Myocyte (in vitro differentiated cells): Measurements from ENCODE around the gene NES. TPM values are rescaled to one million over a fixed set of nuclear protein-coding genes. Genes with fewer than 3 reads are reported as not detected.
"Not testable (repeated sequence)": the region's sequence is repeated elsewhere in the genome, so short reads cannot be mapped to it uniquely, and the experiment has no call there.

Experiments used
- DNase-seq: peaks from one replicate; pipeline ENCODE4 v3.0.0-alpha.2; 2012; ENCODE audit warnings: low read depth
- total RNA-seq: library from RNA; depleted of rRNA; stranded (reverse); fragments of >200 nt; gene quantifications from 2 replicates; pipeline ENCODE4 v1.2.3, GENCODE V29; 2014

NES gene
- total RNA-seq, 1 donor from 2014 or later = 1,770 TPM

DNA sequence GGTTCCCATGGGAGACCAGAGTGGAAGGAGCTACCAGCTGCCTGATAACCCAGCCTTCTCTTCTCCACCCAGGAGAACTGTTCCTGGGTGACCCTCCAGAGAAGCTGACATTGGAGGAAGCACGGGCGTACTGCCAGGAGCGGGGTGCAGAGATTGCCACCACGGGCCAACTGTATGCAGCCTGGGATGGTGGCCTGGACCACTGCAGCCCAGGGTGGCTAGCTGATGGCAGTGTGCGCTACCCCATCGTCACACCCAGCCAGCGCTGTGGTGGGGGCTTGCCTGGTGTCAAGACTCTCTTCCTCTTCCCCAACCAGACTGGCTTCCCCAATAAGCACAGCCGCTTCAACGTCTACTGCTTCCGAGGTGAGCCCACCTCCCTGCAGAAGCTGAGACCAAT, 28.7 kb downstream of the NES start:
- no peak for DNase-seq

DNA sequence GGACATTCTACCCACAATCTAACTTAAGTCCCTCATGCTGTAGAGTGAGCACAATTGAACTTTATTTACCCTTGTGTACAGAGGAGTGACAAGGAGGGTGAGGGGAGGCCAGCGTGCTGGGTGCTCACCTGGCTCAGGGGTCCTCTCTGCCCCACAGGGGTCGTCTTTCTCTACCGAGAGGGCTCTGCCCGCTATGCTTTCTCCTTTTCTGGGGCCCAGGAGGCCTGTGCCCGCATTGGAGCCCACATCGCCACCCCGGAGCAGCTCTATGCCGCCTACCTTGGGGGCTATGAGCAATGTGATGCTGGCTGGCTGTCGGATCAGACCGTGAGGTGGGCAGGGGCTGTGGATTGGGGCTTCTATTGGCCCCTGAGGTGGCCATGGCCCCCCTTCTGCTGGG, 29.9 kb downstream of the NES start:
- DNase-seq = no peak

DNA sequence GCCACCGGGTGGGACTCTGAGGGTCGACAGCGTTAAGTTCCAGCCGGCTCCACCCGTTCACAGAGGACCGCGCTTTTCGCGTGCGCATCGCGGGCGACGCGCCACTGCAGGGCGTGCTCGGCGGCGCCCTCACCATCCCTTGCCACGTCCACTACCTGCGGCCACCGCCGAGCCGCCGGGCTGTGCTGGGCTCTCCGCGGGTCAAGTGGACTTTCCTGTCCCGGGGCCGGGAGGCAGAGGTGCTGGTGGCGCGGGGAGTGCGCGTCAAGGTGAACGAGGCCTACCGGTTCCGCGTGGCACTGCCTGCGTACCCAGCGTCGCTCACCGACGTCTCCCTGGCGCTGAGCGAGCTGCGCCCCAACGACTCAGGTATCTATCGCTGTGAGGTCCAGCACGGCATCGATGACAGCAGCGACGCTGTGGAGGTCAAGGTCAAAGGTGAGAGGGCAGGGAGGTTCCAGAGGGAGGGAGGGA, 30.4 kb downstream of the NES start:
- no peak for DNase-seq

DNA sequence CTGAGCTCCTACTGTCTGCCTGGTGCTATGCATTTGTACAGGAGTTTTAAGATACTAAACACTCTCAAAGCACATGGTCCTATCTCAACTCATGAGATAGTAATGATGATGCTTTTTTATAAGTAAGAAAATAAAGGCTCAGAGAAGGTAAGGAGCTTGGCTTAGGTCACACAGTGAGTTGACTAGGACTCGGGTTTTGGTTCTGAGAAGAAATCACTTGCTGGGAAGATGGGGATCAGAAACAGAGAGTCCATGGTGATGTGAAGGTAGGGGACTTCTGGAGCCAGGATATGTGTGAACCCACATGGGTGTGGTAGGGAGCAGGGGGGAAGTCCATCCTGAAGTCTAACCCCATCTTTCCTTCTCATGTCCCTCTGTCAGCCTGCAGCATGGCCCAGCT, 31.5 kb downstream of the NES start:
- DNase-seq = no peak

DNA sequence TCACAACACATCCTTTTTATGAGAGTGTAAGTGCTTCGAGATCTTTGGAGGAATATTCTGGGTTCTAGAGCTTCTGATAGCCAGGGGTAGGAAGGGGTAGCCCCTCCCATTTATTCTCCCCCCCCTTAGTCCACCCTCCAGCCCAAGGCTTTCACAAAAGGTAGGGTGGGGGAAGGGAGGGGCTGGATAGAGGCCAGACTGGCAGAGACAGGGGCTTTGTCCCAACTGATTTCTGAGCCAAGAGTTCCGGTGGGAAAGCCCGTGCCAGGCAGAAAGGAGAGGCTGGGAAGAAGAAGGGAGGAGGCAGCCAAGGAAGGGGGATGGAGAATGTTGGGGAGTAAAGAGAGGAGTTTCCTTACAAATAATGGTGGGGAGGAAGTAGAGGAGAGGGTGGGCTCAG, 32.2 kb downstream of the NES start:
- DNase-seq = no peak

DNA sequence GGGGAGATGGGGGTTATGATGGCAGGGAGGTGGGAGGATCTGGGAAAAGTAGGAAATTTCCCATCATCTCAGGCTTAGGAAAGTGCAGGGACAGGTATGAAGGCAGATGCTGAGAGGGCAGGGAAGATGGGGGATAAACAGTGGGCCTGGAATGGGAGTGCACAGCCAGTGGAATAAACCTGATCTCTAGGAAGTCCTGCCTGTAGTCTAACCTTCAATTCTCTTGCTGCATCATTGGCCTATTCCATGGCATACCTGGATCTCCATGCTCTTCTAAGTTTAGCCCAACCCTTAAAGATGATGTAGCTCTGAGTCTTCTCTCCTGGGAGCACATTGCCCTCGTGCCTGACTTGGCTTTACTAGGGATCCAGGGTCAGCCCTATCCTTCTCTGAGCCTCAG, 32.6 kb downstream of the NES start:
- DNase-seq = no peak

DNA sequence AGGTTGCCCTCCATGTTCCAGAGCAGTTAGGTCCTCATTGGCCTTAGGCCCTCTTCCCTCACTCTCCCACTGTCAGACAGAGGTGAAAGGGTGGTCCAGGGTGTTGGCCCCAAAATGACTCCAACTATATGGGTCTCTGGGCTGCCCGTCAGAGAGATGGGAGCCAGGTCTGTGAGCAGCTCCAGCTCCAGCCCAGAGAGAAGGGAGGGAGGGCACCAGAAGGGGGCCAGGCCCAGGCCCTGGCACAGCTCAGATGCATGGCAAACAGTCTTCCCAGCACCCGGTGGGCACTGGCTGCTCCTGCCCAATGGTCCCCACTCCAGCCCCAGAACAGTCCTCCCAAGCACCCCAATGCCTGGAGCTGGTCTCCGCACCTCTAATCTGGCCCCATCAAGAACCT, 33.1 kb downstream of the NES start:
- no peak for DNase-seq

DNA sequence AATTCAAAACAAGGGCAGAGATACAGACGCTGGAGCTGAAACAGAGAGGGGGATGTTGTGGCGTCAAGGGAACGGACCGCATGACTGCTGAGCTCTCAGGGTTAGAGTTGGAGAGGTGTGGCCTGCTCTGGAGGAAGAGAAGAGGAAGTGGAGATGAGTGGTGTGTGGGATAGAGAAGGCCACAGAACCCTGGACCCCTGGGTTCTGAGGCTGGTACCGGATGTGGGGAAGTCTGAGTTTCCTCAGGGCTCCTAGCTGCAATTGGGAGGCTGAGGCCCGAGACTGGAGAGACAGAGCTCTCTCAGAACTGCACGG, 33.5 kb downstream of the NES start:
- no peak for DNase-seq

DNA sequence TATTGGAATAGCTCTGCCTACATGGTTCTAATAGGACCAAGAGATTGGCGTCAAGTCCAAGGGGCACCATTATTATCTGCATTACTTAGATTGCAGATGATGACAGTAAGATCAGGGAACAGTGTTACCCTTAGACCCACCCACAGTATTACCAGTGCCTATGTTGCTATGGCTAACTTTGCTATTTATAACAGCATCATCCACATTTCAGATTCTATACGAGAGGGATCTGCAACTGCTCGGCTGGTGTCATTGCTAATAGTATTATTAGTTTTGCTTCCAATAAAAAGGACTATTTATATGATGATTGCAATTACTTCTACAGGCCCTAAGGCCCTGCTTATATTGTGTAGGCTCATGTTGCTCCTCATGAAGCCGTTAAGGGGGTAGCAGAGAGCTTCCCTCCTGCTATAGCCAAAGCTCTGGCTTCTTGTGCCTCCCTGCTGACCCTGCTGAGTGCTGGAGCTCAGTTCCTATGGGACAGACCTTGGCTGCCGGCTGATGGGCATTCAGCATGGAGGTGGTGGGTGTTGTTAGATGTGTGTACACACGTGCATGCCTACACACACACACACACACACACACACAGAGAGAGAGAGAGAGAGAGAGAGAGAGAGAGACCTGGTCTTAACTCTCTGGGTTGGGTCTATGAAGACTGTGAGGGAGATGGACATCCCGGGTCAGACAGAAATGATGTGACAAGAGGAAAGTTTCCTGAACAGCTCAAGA, 34.0 kb downstream of the NES start:
- DNase-seq = no peak

DNA sequence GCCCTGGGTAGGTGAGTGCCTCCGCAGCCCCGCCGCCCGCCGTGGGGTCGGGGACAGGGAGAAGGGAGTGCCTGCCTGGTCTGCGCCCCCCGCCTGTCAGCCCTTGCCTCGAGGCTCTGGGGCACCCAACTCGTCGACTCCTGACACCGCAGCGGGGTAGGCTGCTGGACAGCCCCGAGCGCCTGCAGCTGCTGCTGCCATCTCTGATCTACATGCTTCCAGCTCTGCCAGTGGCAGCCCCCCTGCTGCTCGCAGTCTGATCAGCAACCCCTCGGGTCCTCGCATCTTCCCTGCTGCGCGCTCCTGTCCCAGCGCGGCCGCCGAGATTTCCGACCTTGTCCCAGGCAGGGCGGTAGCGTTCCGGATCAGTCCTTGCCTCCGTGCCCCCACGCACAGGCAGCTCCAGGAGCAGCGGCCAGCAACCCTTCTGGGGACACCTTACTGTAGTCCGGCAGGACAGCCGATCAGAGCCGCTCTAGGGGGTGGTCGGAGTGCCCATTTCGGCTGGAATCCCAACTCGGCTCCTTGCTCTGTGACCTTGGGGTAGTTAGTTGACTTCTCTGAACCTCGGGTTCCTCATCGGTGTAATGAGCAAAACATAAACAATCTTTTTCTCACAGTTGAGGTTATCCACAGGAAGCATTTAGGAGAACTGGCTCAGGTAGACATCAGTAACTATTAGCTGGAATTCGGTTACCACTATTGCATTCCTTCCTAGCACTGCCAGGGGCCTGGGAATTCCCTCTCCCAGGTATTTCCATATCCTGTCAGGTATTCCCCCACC, 34.8 kb downstream of the NES start:
- no peak for DNase-seq

DNA sequence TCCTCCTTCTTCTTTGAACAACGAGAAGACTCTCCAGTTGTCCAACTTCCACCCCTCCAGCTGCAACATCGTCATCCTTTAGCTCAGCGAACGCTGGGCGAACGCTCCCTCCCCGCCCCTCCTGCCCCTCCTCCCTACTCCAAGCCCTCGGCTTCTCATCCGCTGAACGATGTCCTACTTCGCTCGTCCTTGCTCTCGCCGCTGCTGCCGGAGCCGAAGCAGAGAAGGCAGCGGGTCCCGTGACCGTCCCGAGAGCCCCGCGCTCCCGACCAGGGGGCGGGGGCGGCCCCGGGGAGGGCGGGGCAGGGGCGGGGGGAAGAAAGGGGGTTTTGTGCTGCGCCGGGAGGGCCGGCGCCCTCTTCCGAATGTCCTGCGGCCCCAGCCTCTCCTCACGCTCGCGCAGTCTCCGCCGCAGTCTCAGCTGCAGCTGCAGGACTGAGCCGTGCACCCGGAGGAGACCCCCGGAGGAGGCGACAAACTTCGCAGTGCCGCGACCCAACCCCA, 35.4 kb downstream of the NES start, which contains the start of gene BCAN:
BCAN (plus strand) TSS at position 357 of the 504 bp plus-strand sequence. CDS start 3,938 bp downstream, outside the sequence.
- no peak for DNase-seq

DNA sequence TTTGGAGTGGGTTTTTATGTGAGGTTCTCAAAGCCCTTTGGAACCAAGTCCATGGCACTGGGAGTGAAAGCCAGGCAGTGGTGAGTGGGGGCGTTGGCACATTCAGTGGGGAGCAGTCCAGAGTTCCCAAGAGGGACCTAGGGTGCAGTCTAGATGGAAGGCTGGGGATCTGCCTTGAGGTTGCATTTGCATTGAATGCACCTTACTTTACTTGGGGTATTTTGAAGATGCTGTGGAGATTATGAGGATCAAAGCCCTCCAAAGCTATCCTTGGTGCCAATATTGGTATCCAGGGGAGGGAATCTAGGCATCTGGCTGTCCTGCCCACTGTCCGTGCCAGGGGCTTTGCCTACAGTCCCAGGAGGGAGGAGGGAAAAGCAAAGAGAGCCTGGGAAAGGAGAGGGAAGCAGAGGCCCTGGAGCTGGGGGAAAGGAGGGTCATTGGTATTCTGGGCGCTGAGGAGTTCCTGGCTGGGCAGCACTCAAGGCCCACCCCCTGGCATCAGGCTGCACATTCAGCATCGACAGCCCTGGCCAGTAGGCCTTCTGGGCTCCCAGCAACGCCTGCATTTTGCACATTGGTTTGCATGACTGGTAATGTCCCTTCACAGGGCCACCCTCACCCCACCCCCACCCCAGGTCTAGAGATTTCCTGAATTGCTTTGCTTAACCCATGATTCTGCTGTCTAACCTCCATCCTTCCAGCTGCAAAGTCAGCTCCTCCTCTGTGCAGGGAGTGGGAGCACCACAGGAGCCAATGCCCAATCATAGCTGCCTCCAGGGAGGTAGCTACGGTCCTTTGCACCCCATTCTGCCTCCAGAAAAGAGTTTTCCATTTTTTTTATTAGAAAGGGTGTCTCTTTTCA, 36.1 kb downstream of the NES start:
- no peak for DNase-seq

DNA sequence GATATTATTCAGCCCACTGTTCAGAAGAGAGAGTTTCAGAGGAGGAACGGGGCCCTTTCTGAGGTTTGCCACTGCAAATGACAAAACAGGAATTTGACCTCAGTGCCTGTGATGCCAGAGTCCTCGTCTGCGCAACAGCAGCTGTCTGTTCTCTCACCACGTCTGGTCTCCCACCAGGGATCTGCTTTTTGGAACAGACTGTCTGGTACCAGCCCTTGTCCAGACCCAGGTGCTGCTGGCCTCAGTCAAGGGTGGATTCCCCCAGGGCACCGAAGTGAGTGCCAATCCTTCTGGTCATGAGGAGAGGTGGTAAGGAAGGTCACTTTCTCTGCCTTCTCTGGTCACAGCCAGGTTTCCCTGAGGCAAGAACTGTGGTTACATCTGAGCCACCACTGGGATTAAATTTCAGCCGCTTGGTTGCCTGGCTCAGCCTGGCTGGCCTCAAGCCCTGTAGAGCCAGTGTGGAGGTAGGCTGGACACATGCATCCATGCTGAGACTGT, 37.6 kb downstream of the NES start:
- DNase-seq = peak; percentile 92

DNA sequence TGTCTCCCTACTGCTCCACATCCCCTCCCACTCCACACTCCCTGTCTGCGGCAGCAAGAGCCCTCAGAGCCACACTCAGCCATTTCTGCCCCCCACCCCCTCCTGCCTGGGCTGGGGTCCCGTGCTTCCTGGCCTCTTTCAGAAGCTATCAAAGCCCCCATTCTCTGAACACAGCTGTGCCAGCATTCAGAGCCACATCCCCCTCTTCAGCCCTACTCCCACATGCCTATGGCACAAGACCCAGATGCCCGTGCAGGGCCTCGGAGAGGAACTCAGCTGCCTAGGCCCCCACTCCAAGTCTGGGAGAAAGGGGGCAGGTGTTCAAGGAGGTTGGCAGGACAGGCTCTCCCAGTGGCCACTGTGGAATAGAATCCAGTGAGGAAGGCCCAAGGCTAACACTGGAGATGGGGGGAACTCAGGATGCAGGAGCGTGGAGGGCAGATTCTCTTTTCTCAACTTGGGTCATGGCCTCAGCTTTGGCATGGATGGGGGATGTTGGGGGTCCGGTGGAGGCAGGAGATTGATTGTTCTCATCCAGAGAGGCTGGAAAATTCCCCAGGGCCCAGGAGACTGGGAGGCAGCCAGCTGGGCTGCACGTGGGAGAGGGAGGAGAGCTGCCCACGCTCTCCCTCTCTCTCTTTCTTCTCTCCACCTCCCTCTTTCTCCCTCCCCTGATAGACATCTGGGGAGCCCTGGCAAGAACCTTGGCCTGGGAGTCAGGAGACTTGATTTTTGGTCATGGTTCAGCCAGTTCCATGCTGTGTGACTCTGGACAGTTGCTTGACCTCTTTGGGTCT, 38.8 kb downstream of the NES start:
- no peak for DNase-seq

DNA sequence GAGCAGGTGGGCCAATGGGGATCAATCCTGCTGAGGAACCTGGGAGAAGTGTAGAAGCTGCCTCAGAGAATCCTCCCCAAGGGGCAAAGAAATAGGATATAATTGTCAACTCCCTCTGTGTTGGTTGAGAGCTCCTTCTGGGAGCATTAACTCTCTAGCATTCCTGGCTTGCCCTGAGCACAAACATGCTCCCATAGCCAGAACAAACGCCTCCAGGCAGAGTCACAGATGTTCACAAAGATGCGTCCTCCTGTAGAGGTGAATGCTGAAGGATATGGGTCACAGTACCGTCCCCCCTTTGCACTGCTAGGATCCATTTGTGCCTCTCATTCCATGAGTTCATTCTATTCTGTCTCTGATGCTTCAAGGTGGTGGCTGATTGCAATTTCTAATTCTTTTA, 44.9 kb downstream of the NES start:
- no peak for DNase-seq

DNA sequence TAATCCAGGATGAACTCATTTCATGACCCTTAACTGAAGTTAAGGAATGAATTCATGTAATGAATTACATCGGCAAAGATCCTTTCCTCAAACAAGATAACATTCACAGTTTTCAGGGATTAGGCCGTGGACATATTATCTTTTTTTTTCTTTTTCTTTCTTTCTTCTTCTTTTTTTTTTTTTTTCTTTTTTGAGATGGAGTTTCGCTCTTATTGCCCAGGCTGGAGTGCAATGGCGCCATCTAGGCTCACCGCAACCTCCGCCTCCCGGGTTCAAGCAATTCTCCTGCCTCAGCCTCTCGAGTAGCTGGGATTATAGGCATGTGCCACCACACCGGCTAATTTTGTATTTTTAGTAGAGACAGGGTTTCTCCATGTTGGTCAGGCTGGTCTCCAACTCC, 46.1 kb downstream of the NES start:
- not testable (repeated sequence) for DNase-seq

DNA sequence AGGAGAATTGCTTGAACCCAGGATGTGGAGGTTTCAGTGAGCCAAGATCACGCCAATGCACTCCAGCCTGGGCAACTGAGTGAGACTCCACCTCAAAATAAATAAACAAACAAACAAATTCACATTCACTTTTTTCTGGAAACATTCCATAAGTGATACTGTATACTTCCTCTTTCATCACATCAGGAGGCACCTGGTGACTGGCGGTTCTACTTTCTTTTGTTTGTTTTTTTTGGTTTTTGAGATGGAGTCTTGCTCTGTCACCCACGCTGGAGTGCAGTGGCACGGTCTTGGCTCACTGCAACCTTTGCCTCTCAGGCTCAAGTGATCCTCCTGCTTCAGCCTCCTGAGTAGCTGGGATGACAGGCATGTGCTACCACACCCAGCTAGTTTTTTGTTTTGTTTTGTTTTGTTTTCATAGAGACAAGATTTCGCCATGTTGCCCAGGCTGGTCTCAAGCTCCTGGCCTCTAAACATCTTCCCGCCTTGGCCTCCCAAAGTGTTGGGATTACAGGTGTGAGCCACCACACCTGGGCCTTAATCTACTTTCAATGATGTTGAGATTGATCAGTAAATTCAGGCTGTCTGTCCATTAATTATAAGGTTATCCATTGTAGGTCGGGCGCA, 47.3 kb downstream of the NES start:
- DNase-seq = no peak

DNA sequence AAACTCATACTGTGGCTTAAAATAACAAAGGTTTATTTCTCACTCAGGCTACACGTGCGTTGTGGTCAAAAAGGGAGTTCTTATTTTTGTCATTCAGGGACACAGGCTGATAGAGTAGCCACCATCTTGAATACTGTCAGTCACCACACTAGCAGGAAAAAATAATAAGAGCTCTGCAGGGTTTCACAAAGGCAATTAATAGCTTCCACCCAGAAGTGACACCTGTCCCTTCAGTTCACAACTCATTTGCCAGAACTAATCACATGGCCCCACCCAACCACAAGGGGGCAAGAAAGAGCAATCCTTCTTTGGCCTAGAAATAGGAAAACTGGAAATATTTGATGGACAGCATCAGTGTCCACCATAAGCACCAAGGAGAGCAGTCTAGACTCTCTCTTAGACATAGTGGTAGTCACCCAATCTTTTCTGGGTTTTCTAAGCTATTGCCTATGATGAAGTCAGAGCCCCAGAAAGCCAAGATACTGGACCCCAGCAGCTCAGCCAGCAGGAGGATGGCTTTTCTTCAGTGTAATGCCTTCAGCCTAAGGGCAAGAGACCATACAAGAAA, 49.8 kb downstream of the NES start:
- DNase-seq = peak; percentile 83

DNA sequence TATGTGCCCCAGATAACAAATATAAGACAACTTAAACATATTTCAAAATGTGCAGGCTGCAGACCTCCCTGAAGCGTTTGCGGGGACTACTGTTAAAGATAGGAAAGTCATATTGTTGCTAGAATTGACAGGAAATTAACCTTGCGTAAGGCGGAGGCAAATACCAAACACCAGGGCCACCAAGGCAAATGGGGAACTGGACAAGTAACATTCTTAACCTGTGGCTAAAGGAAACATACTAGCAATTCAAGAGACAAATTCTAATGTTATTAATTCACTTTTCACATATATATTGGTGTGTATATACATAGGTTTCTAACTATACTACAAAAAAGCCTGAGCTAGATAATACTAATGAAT, 51.1 kb downstream of the NES start:
- DNase-seq = no peak
